ENCODE data around the gene PRM2.
A peak's percentile ranks its signal among the peaks of the same experiment; 100 is the strongest.

PRM2 gene

DNA sequence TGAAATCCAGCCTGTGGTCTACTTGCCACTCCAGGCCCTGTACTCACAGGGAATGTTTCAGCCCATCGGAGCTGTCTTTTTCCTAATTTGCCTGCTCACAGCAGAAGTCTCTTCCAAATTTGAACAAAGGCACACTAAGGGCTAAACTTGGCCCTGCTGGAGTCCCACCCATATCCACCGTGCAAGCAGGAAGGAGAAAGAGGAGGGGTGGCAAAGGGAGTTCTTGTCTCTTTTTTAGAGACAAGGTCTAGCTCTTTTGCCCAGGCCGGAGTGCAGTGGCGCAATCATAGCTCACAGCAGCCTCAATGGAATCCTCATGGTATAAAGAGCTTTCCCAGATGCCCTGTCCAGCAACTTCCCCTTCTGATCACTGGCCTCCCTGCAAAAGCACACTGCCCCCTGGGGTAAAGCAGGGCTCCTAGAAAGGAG, 7.6 kb upstream of the PRM2 start:
- no peak for DNase-seq

DNA sequence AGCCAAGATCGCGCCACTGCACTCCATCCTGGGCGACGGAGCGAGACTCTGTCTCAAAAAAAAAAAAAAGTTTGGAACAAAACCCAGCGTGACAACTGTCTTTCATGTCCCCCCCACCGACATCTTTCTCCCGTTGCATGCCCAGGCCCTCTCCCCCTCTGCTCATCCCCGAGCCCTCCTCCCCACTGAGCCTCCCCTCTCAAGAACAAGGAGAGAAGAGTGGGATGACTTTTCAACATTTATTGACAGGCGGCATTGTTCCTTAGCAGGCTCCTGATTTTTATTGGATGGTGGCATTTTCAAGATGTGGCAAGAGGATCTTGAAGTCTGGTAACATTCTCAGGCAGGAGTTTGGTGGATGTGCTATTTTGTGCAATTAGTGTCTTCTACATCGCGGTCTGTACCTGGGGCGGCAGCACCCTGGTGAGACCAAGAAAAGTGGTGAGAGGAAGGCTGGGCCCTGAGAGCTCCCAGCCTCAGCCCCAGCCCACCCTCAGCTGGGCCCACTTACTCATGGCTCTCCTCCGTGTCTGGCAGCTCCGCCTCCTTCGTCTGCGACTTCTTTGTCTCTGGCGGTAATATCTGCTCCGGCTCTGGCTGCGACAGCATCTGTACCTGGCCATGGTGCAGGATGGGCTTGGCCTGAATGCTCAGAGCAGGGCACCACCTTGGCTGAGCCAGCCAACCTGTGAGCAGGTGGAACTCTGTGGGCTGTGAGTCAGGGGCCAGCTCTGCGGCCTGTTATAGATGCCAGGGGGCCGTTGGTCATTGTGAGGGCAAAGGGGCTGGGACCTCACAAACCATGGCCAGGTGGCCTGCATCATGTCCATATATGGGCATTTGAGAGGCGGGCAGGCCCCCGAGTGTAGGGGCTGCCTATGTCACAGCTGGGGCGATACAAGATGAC, 4.6 kb upstream of the PRM2 start, which contains the start of gene PRM1:
Gene PRM1, minus strand, starts transcription at position 715 of the 907 bp plus-strand sequence. Its CDS starts 92 bp downstream, at position 623.
- no peak for DNase-seq

DNA sequence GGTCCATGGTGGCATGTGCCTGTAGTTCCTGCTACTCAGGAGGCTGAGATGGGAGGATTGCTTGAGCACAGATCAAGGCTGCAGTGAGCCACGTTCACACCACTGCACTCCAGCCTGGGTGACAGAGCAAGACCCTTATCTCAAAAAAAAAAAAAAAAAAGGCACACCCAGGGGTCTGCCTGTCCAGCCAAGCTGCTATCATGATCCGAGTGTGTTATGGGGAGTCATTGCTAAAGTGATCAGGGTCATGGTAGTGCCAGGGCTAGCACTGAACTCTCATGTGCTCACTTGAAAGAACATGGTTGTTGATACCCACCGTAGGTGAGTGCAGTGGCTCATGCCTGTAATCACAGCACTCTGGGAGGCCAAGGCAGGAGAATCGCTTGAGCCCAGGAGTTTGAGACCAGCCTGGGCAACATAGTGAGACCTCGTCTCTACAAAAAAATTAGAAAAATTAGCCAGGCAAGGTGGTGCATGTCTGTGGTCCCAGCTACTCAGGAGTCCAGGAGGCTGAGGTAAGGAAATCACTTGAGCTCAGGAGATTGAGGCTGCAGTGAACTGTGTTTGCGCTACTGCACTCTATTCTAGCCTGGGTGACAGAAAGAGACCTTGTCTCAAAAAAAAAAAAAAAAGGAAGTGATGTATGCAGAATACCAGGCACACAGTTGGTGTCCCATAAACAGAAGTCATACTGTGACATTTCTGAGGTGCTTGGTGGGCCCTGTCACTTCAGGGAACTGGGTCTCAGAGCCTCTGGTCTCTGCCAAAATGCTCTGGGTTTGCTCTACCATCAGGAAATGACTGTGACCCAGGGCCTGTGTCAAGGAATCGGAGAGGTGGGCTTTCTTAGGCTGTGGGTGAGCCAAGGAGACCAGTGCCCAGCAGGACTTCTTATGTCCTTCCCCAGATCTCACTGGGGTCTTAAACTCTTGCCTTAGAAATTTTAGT, 2.7 kb upstream of the PRM2 start:
- DNase-seq = no peak

DNA sequence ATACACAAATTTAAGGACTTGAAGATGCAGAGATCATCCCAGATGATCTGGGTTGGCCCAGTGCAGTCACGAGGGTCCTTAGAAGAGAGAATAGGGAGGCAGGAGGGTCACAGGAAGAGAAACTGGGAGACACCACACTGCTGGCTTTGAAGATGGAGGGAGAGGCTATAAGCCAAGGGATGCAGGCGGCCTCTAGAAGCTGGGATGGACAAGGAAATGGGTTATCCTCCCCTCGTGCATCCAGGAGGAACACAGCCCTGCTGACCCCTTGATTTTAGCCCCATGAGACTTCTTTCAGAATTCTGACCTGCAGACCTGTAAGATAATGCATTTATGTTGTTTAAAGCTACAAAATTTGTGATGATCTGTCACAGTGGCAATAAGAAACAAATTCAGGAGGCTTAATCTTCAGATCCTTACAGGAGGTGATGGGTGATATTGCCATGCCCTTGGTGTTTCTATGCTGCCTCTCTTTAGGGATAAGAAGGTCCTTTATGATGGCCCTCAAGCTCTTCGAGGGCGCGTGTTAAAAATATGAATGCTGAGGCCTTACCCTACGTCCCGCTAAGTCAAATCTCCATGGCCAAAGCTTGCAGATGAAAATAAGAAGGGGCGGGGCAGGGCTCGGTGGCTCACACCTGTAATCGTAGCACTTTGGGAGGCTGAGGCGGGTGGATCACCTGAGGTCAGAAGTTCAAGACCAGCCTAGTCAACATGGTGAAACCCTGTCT, 1.5 kb upstream of the PRM2 start:
- DNase-seq = no peak

DNA sequence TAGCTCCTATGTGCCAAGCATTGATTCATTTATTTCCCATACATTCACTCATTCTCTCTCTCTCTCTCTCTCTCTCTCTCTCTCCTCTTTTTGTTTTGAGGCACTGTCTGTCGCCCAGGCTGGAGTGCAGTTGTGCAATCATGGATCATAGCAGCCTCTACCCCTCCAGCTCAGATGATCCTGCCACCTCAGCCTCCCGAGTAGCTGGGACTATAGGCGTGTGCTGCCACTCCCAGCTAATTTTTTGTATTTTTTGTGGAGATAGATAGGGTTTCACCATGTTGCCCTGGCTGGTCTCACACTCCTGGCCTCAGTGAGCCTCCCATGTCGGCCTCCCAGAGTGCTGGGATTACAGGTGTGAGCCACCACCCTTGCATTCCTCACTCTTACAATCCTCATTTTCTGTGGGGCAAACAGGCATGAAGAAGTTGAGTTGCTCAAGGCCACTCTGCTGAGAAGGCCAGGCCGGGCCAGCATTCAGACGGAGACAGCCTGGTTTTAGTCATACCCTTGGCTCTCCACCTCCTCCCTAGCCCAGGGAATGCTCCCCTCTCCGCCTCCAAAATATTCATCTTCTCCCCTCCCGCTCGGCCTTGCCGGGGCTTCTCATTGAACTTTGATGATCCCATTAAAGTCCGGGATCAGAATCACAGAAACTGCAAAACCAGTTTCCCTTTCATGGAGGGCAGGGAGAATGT, 765 bp upstream of the PRM2 start:
- no peak for DNase-seq

DNA sequence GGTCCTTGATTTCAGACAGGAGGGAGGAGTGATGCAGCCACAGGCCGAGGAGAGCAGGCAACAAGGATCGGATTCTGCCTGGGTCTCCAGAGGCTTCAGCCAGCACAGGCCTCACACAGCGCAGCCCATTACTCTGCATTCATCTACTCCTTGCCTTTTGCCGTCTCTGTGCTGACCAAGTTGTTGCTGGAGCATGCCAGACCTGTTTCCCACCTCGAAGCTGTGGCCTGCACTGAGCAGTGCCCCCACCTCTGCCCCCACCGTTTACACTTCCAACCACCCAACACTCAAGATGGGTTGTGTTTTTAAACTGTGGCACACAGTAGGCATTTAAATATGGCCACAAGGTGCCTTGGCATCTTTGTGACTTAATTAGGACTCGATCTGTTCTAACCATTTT, 1.3 kb downstream of the PRM2 start:
- no peak for DNase-seq

DNA sequence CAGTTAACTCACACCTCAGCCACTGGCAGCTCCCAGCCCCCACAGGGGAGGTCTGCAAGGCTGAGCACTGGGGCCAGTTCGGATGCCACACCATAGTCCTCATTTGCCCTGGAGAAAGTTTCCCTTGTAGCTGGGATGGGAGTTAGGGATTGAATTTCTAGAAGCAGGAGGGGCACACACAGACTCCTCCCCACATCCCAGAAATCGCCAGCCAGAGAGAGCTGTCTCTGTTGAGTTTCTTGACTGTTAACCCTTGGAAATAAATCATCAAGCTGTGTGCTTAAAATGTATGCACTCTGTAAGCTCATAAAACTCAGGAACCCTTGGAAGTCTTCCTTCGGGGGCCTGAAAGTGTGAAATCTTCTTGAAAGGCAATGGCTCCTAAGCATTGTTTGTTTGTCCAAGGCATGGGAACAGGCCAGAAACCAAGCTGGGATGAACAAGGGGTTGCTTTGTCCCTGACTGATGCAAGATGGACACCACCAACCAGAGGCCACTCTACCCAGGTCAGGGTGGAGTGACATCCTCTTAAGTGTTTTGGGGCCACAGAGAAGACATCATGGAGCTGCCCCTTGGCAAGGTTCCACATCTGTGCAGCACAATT, 2.5 kb downstream of the PRM2 start:
- no peak for DNase-seq

DNA sequence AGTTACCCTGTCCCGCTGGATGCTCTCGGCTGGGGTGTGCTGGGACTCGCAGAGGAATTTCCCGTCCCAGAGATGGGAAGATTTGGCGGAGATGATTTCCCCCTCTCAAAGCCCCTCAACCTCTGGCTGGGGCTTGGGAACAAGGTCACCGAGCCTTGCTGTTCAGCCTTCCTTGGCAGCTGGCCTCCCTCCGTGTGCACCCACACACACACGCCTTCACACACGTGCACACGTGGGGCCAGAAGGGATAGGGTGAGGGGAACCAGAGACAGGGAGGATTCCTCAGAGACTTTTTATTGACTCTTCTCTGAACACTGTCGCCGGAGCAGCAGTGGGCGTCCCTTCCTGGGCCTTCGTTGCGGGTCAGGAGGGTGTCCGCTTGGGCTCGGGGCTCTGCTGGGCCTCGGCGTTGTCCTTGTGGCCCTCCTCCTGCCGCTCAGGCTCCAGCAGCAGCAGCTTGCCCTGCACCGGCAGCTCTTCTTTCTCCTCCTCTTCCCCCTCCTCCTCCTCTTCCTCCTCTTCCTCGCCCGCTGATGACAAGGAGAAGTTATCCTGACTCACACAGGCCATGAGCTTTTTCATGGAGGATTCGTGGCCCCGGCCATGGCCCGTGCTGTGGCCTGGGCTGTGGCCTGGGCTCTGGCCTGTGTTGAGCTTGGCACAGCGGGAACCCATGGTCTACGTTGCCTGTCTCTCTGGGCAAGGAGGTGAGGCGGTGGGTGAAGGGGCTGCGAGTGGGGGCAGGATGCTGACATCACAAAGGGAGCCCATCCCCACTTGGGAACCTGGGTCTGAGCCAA, 3.2 kb downstream of the PRM2 start, which contains the start of gene PRM3:
Gene PRM3, minus strand, starts transcription at position 709 of the 800 bp plus-strand sequence. Its CDS starts 34 bp downstream, at position 675.
- DNase-seq = no peak

DNA sequence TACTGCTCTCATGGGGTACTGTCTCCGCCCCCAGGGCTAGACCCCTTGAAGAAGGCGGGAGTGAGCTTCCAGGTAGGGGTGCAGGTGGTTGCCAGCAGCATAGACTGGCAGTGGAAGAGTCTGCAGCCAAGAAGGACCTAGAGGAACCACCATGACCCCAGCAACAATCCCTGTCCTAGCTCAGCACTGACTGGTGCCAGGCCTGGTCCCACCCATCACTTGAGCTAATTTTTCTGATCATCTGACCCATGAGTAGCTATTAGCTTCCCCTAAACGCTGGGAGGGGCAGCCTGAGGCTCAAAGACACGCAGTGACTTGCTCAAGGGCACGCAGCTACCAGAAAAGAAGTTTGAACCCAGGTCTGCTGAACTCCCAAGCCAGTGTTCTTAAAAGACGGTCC, 3.8 kb downstream of the PRM2 start:
- DNase-seq = no peak

DNA sequence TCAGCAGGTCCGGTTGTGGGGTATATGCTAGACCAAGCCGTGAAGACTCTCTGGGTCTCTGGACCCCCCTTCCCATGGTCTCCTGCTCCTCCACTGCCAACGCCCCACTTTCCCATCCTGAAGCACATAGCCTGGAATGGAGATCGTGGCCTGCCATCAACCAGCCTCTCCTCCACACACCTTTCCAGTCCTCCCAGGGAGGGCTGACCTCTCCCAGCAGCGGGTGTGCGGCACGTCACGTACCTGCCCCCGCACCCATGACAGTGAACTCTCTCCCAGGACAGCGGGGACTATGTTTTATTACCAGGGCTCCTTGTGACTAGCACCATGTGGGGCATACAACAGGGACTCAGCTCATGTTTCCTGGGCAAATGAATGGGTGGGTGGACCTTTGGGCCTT, 4.7 kb downstream of the PRM2 start:
- DNase-seq = no peak

DNA sequence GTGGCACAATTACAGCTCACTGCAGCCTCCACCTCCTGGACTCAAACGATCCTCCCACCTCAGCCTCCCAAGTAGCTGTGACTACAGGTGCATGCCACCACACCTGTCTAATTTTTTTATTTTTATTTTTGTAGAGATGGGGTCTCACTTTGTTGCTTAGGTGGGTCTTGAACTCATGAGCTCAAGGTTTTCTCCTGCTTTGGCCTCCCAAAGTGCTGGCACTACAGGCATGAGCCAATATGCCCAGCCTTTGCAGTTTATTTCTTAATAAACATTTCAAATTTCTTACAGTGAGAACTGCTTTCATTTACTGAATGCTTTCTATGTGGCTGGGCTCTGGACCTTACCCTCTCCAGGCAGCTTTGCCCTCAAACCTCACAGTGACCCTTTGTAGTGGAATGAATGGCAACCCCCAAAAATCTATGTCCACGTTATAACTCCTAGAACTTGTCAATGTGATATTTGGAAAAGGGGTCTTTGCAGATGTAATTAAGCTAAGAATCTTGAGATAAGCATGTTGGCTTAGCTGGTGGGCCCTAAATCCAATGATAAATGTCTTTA, 5.6 kb downstream of the PRM2 start:
- DNase-seq = no peak

DNA sequence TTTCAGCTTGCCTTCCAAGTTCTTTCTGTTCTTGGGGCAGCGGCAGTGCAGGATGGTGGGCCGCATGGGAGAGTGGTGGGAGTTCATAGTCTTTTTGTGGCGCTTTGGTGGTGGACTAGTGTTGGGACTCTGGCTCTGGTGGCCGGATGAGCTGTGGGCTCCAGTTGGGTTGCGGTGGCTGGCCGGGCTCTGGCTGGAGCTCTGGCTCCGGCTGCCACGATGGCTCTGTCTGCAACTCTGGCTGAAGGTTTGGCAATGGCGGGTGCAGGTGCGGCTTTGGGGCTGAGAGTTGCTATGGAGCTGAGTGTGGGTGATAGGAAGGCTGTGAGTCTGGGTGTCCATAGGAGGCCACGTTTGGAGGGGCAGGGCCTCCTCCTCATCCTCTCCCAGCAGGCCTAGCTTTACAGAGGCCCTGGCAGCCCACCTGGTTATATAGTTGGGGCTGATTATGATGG, 7.3 kb downstream of the PRM2 start, which contains the start of gene TNP2:
Gene TNP2, minus strand, starts transcription at position 405 of the 455 bp plus-strand sequence. Its CDS starts 63 bp downstream, at position 342.
- no peak for DNase-seq

DNA sequence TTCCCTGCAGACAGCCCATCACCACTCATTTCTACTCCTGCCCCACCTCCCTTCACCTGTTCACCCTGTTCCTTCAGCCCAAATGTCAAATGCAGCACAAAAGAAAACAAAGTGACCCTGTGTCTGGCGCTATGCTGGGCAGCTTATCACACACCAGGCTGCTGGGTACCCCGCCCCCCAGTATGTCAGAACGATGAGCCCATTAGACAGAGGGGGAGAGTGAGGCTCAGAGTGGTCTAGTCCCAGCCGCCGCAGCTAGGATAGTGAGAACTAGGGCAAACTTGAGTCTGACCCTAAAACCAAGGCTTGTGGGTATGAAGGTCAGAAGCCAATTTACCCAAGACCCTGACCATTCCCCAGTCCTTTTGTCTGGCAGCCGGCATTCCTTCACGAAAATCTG, 11.2 kb downstream of the PRM2 start:
- no peak for DNase-seq

DNA sequence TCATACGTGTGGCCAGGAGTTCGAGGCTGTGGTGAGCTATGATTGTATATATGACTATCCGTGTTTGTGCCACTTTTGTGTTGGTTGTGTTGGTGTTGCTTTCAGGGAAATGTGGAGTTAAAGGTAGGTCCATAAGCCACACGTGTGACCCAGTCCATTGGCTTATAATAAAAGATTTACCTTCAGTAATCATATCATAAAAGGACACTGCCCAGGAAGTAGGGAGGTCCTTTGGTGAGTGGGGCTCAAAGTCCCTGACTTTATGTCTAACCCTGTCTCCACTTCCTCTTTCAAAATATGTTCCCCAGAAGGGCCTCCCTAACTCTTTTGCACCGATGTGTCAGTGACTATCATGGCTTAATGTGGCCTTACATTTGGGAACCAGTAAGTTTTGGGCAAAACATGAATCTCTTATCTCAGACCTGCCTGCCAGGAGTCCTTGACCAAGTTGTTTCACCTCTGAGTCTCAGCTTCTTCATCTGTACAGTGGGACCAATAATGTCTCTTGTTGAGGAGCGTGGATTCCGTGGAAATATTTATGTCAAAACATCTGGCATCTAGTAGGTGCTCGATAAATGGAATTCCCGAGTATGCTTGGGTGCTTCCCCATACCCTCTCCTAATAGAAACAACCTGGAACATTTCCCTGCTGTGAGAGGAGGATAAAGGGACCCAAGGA, 12.0 kb downstream of the PRM2 start:
- no peak for DNase-seq

DNA sequence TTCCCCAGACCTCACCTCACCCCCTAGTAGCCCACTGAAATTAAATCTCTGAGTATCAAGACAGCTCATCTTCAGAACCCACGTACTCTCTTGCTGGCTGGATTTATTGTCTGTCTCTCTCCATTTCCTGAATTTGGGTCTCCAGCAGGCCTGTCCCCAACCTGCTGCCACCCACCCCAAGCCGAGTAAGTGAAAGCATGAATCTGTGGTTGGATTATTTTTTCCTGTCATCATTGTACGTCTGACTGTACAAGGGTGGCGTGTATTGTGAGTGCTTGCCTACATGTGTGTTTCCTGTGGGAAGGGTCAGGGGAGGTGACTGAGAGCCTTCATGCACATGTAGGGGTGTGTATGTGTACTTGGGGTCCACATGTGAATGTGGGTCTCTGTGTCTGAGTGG, 12.5 kb downstream of the PRM2 start:
- peak in 1 of 2 experiments; percentile 34 for DNase-seq

DNA sequence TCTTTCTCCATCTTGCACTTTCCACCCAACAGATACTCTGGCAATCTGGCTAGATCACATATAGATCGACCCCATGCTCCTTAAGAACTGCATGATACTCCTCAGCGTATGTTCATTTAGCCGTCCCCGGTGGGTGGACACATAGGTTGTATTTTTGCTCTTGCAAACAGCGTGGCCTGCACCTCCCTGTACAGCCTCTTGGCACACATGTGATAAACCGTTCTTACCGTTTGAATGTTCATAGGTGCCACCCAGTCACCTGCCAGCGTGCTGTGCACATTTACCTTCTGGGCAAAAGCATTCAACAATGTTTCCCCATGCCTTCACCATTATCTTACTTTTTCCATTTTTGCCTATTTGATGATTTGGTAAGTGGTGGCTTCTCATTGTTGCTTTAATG, 13.4 kb downstream of the PRM2 start:
- no peak for DNase-seq

DNA sequence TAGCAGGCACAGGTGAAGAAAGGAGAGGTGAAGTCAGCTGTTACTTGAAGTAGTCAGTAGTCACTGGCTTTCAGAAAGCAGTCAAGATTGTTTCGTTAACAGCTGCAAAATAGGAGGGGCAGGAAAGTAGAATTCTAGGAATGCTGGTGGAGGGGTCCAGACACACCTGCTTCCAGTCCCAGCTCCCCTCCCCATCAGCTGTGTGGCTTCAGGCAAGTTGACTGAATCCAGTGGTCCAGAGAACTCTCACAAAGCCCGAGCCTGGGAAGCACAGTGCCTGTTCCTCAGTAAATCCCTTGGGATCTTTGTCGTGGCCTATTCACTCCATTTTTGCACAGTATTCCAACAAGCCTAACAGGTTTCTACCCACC, 15.7 kb downstream of the PRM2 start:
- DNase-seq = no peak

DNA sequence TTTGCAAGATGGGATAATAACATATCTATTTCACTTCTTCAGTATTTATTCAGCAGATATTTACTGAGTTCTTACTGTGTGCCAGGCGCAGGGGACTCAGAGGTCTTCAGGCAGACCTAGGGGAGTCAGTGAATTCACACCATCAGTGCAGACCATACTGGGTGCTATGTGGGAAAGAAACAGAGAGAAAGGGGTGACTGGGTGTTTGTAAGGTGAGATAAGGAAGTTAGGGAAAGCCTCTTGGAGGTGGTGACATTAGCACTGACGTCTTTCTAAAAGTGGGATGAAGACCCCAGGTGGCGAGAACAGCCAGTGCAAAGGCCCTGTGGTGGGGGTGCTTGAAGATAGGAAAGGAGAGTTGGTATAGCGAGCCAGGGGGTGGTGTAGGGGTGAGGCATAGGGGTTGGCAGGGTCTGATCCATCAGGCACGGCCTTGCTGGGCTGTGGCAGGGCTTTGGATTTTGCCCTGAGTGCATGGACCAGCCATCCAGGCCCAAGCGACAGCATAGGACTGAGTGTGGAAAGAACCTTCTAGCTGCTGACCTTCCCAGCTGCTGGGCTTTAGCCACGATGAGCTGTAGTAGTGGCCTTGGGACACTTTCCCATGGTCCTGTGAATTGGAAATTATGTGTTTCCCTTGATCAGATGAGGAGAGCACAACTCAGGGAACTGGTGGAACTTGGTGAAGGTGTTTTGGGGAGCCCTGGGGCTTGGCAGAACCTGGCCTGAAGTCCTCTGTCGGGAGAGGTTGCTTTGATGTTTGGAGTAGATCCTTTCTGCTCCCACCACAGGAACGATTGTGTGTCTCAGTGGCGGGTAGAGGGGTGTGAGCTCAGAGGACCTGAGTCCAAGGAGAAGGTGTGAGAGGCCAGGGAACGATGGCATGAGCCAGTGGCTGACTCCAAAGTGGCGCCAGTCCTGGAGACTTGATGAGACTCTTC, 16.4 kb downstream of the PRM2 start:
- DNase-seq = no peak
